ENCODE results near the gene CCR2.

GRCh38 chr3:46325645-46326300 lies 28.1 kb upstream of the CCR2 start:
- TF ChIP-seq EZH2phosphoT487 (IDR thresholded peaks at IDR 0.05; ENCODE audit: insufficient read depth, low read depth) = no peak
- TF ChIP-seq EZH2 (IDR thresholded peaks at IDR 0.05; ENCODE audit: insufficient read depth, poor library complexity, severe bottlenecking) = no peak
